ENCODE results near the gene FLAD1.

FLAD1 gene

GRCh38 chr1:155008015-155008941 lies 25.1 kb downstream of the FLAD1 start:
- no peak for DNase-seq (ENCODE audit: low read depth)
- H3K4me3 ChIP-seq (ENCODE audit: low read depth, low read length), result no peak overlapping the region
- TF ChIP-seq, protein P1, sequence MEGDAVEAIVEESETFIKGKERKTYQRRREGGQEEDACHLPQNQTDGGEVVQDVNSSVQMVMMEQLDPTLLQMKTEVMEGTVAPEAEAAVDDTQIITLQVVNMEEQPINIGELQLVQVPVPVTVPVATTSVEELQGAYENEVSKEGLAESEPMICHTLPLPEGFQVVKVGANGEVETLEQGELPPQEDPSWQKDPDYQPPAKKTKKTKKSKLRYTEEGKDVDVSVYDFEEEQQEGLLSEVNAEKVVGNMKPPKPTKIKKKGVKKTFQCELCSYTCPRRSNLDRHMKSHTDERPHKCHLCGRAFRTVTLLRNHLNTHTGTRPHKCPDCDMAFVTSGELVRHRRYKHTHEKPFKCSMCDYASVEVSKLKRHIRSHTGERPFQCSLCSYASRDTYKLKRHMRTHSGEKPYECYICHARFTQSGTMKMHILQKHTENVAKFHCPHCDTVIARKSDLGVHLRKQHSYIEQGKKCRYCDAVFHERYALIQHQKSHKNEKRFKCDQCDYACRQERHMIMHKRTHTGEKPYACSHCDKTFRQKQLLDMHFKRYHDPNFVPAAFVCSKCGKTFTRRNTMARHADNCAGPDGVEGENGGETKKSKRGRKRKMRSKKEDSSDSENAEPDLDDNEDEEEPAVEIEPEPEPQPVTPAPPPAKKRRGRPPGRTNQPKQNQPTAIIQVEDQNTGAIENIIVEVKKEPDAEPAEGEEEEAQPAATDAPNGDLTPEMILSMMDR (IDR thresholded peaks at IDR 0.05; ENCODE audit: low read depth, low read length, missing control alignments), result no peak

- no peak for DNase-seq (ENCODE audit: low read depth)
- no peak overlapping the region for H3K4me3 ChIP-seq (ENCODE audit: low read depth, low read length)
- TF ChIP-seq, protein P1 (IDR thresholded peaks at IDR 0.05; ENCODE audit: low read depth, low read length, missing control alignments), result no peak
Measured at GRCh38 chr1:155009221-155009711, 26.1 kb downstream of the FLAD1 start.

- TF ChIP-seq, protein P1 (IDR thresholded peaks at IDR 0.05; ENCODE audit: low read depth, low read length, missing control alignments), result no peak
- no peak for DNase-seq (ENCODE audit: low read depth)
- H3K4me3 ChIP-seq (ENCODE audit: low read depth, low read length), result no peak overlapping the region
Measured at GRCh38 chr1:155009742-155010141, 26.6 kb downstream of the FLAD1 start.

- TF ChIP-seq, protein P1 (IDR thresholded peaks at IDR 0.05; ENCODE audit: low read depth, low read length, missing control alignments), result no peak
- no peak overlapping the region for H3K4me3 ChIP-seq (ENCODE audit: low read depth, low read length)
Measured at GRCh38 chr1:155010211-155010918, 27.2 kb downstream of the FLAD1 start.

GRCh38 chr1:155011004-155011416 lies 27.9 kb downstream of the FLAD1 start:
- no peak overlapping the region for H3K4me3 ChIP-seq (ENCODE audit: low read depth, low read length)
- TF ChIP-seq, protein P1 (IDR thresholded peaks at IDR 0.05; ENCODE audit: low read depth, low read length, missing control alignments), result no peak
- DNase-seq (ENCODE audit: low read depth), result no peak

More at GRCh38 chr1:155010211-155010918, 27.2 kb downstream of the FLAD1 start:
- DNase-seq (ENCODE audit: low read depth), result no peak

GRCh38 chr1:155011437-155012025 lies 28.4 kb downstream of the FLAD1 start:
- TF ChIP-seq, protein P1 (IDR thresholded peaks at IDR 0.05; ENCODE audit: low read depth, low read length, missing control alignments), result no peak
- no peak for DNase-seq (ENCODE audit: low read depth)
- H3K4me3 ChIP-seq (ENCODE audit: low read depth, low read length), result no peak overlapping the region
